H7 (cell line): ENCODE measurements around the gene SLITRK1. TPM values are rescaled to one million over a fixed set of nuclear protein-coding genes. Genes with fewer than 3 reads are reported as not detected.

Source experiments
- DNase-seq: peaks from one replicate; pipeline ENCODE4 v3.0.0; 2012
- H3K27me3 ChIP-seq: 2 replicates; pipeline ENCODE4 v1.6.0; 2011; ENCODE audit warnings: mild to moderate bottlenecking, low read length; ENCODE audit not compliant: control insufficient read depth, insufficient read depth
- H3K36me3 ChIP-seq: replicated peaks from 2 replicates; pipeline ENCODE4 v1.5.1; 2011; ENCODE audit warnings: low read length; ENCODE audit not compliant: control insufficient read depth, insufficient read depth
- H3K4me3 ChIP-seq: 2 replicates; pipeline ENCODE4 v1.5.1; 2011; ENCODE audit warnings: low read depth, mild to moderate bottlenecking, control low read depth, low read length, moderate library complexity; ENCODE audit not compliant: insufficient read depth
- total RNA-seq: library from RNA; depleted of rRNA; stranded (reverse); fragments of >200 nt; shearing (Covaris generic); gene quantifications from 2 replicates; pipeline ENCODE4 v1.2.3, GENCODE V29; 2014

Gene SLITRK1
- total RNA-seq, 1 experiment from 2014 or later: 0.07 TPM

GRCh38 chr13:83880275-83881139 is 1.8 kb downstream of the SLITRK1 start:
- Histone ChIP-seq H3K4me3 (no peak overlapping the region), H3K27me3 (peaks cover 54% of the 10 kb centered on the region), H3K36me3 (no peaks in the 10 kb centered on the region)
- no peak for DNase-seq

GRCh38 chr13:83879431-83880171 is 2.7 kb downstream of the SLITRK1 start:
- Histone ChIP-seq H3K36me3 (no peaks in the 10 kb centered on the region), H3K4me3 (peak overlapping the region; percentile 19; the same call in 1 of the 2 replicates), H3K27me3 (peaks cover 54% of the 10 kb centered on the region)
- DNase-seq: peak; percentile 16

- Histone ChIP-seq H3K4me3 (peak overlapping the region; percentile 19; the same call in 1 of the 2 replicates), H3K36me3 (no peaks in the 10 kb centered on the region), H3K27me3 (peaks cover 52% of the 10 kb centered on the region)
- DNase-seq: peak; percentile 58
Observed at GRCh38 chr13:83878691-83879430, 3.4 kb downstream of the SLITRK1 start.

- Histone ChIP-seq H3K36me3 (no peaks in the 10 kb centered on the region), H3K4me3 (no peak overlapping the region), H3K27me3 (peaks cover 43% of the 10 kb centered on the region)
- peak; percentile 63 for DNase-seq
Observed at GRCh38 chr13:83877651-83878355, 4.5 kb downstream of the SLITRK1 start.

- H3K4me3 ChIP-seq: no peak overlapping the region
Observed at GRCh38 chr13:83876546-83876945, 5.7 kb downstream of the SLITRK1 start.

GRCh38 chr13:83867708-83868107 is 14.6 kb downstream of the SLITRK1 start:
- Histone ChIP-seq H3K4me3 (no peak overlapping the region), H3K27me3 (no peaks in the 10 kb centered on the region), H3K36me3 (no peaks in the 10 kb centered on the region)
- peak; percentile 25 for DNase-seq

More at GRCh38 chr13:83876546-83876945, 5.7 kb downstream of the SLITRK1 start:
- Histone ChIP-seq H3K36me3 (no peaks in the 10 kb centered on the region), H3K27me3 (peaks cover 36% of the 10 kb centered on the region)
- DNase-seq: no peak

- Histone ChIP-seq H3K36me3 (no peaks in the 10 kb centered on the region), H3K4me3 (no peak overlapping the region), H3K27me3 (no peaks in the 10 kb centered on the region)
- no peak for DNase-seq
Observed at GRCh38 chr13:83865161-83866137, 16.8 kb downstream of the SLITRK1 start.

- no peaks in the 10 kb centered on the region for H3K27me3 ChIP-seq
- no peak for DNase-seq
- no peaks in the 10 kb centered on the region for H3K36me3 ChIP-seq
- H3K4me3 ChIP-seq: no peak overlapping the region
Observed at GRCh38 chr13:83853771-83854170, 28.5 kb downstream of the SLITRK1 start.

GRCh38 chr13:83845106-83845505 is 37.2 kb downstream of the SLITRK1 start:
- Histone ChIP-seq H3K36me3 (no peaks in the 10 kb centered on the region), H3K27me3 (no peaks in the 10 kb centered on the region), H3K4me3 (no peak overlapping the region)
- no peak for DNase-seq

GRCh38 chr13:83839146-83839545 is 43.1 kb downstream of the SLITRK1 start:
- H3K27me3 ChIP-seq: no peaks in the 10 kb centered on the region
- DNase-seq: no peak
- no peak overlapping the region for H3K4me3 ChIP-seq
- no peaks in the 10 kb centered on the region for H3K36me3 ChIP-seq

- no peak overlapping the region for H3K4me3 ChIP-seq
- no peaks in the 10 kb centered on the region for H3K36me3 ChIP-seq
- H3K27me3 ChIP-seq: no peaks in the 10 kb centered on the region
- no peak for DNase-seq
Observed at GRCh38 chr13:83831796-83832195, 50.5 kb downstream of the SLITRK1 start.

GRCh38 chr13:83829810-83830209 is 52.5 kb downstream of the SLITRK1 start:
- Histone ChIP-seq H3K4me3 (no peak overlapping the region), H3K27me3 (no peaks in the 10 kb centered on the region), H3K36me3 (no peaks in the 10 kb centered on the region)
- DNase-seq: no peak

GRCh38 chr13:83827338-83827737 is 54.9 kb downstream of the SLITRK1 start:
- Histone ChIP-seq H3K4me3 (no peak overlapping the region), H3K36me3 (no peaks in the 10 kb centered on the region), H3K27me3 (no peaks in the 10 kb centered on the region)
- DNase-seq: no peak
